GM18526 (cell line): ENCODE data around the gene PPP1R12C.

Source experiments
- POLR2A ChIP-seq: IDR thresholded peaks from 3 replicates; pipeline ENCODE4 v1.6.1; 2011; ENCODE audit not compliant: insufficient read length; ENCODE audit errors: extremely low read depth

The PPP1R12C gene

GRCh38 chr19:55116859-55117662, at the start of gene PPP1R12C:
TSS of gene PPP1R12C (minus strand) at chr19:55117637. CDS start at chr19:55117543, 94 bp downstream.
- TF ChIP-seq POLR2A = no peak

DNA sequence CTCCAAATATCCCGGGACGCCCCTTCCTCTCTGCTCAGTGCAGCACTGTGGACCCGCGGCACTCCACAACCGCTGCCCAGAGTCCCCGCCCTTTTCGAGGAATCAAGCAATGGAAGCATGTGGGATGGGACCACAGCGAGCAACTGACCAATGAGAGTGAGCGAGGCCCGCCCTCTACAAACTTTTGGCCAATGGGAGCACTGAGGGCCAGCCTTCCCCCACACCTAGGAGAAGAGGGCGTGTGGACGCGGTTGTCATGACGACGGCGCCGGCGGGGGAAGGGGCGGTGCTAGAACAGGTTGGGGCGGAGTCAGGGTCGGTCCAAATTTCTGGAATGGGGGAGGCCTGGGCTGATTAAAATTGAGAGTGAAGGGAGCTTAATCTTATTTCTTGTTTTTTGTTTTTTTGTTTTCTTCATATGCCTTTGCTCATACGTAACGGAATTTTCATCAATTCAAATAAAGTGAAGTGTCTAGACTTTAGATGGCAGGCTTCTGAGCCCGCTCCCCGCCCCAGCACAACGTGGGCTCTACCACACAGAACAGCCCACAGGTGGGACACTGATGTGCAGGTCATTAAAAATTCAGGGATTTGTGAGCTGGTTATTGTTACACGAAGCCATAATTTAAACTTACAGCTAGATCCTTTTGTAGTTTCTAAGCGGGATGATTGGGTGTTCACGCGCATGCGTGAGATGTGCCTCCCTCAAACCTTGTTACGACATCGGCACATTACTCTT, 49.3 kb upstream of the PPP1R12C start, which contains the start of gene DNAAF3:
TSS of gene DNAAF3 (minus strand) at position 84 of the 739 bp plus-strand sequence. CDS start 200 bp downstream, outside the sequence.
- no peak for TF ChIP-seq POLR2A

DNA sequence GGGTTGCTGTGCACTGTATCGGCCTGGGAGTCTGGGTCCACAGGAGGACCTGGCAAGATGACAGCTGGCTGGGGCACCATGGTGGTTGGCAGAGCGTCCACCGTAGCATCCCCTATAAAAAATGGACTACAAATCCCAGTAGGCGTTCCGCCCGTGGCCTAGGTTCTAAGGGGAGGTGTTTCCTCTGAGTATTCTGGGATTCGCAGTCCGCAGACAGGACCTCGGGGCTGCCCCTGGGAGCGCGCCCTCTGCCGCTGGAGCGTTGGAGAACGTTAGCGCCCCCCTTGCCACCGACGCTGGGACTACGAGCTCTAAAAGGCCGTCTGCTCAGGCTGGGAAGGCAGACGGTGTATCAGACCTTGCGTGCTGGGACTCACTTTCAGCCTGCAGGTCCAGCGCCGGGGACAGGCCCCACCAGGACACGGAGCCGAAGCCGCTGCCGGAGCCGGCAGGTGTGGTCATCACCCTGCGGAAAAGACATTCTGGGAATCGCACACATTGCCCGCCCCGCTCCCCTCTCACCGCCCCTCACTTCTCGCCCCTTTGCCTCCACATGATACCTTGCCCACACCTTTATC, 48.6 kb upstream of the PPP1R12C start:
- no peak for TF ChIP-seq POLR2A

DNA sequence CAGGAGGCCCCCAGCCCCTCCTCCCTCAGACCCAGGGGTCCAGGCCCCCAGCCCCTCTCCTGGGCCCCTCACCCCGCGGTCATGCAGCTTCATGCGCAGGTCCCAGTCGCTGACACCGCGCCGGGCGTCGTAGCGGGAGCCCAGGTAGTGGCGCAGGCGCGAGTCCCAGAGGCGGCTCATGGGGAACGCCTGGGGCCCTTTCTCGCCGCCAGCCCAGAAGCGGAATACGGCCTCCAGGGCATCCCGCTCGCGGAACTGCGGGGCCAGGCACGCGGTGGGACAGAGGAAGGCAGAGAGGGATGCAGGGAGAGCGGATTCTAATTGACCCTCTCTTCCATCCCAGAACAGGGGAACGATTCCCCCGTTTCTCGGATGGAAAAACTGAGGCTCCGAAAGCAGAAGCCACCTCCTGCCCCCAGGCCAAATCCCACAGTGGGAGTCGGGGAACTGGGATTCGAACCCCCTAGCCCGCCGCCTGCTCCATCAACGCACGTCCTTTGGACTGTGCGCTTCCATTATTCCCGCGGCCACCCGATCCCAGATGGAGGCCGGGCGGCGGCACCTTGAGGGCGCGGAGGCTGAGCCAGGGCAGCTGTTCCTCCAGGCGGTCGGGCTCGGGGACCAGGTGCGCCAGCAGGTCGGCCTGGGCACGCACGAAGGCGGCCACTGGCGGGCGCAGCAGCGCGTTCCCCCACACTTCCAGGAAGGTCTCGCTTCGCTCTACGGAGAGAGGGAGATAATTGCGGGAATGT, 44.3 kb upstream of the PPP1R12C start:
- TF ChIP-seq POLR2A = no peak

- TF ChIP-seq POLR2A = no peak
Measured at GRCh38 chr19:55160986-55161365, 43.5 kb upstream of the PPP1R12C start.

DNA sequence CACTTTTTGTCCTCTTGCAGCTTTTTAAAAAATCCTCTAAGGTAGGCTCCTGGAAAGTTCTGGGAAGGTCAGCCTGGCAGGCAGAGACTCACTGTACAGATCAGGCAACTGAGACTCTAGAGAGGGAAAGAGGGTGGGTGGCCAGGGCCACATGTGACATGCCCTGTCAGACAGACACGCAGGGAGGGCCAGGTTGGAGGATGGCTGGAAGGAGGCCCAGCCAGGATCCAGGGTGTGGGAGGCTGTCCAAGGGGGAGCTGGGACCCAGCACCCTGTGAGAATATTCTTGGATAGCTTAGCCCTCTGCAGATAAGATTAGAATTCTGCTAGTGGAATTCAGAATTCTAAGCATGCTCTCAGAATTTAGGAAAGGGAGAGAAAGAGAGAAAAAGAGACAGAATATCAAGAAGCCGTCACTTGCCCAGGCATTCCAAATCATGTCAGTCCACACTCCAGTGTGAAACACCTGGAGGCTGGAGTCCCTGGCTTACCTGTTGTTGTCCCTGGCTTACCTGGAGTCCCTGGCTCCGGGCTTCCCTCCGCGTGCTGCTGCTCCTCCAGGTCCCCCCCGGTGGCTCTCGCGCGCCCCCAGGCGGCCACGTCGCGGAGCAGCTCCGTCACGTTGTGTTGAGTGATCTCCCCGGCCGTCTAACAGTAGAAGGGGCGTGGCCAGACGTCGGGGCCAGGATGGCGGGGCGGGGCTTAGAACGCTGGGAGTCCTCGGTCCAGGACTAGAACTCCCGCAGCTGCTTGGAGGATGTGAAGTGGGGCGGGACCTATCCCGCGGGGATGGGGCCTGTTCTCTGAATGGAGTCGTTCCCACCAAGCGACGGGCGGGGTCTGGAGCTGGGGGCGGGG, 42.9 kb upstream of the PPP1R12C start:
- no peak for TF ChIP-seq POLR2A

GRCh38 chr19:55158848-55159749, 41.7 kb upstream of the PPP1R12C start:
- no peak for TF ChIP-seq POLR2A

- no peak for TF ChIP-seq POLR2A
Measured at GRCh38 chr19:55158423-55158822, 41.0 kb upstream of the PPP1R12C start.

DNA sequence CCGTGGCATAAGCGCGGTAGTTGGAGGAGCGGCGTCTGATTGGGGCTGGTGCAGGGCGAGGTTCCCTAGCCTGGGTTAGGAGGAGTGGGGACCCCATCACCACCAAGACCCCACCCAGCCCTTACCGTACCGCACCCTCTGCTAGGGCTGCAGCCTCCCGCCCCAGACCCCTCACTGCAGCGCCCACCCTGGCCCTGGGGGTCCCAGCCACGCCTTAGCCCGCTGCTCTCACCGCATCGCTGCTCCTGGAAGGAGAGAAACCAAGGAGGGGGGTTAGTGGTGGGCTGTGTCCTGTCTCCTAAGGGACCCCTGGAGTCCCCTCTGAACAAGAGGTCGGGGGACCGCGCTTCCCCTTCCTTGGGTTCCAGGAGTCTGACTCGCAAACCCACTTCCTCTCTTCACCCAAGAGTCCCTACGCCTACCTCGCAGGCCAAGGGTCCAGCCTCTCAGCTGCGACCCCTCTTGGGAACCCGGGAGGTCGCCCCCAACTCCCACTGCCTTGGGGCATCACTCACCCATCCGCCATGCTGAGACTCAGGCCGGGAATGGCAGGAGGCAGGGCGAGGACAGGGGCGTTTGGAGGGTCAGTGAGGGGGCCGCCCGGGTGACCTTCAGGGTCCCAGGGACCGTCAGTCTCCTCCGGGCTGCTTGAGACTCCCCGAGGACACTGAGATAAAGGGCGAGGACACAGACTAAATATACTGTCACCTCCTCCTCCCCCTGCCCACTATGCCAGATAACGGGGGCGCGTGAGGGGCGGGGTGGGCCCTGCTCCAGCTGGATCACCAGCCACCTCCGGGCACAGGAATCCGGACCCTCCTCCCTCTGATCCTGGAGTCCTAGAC, 39.8 kb upstream of the PPP1R12C start, which contains the start of gene TNNI3:
TSS of gene TNNI3 (minus strand) at position 669 of the 845 bp plus-strand sequence. CDS start at position 526, 143 bp downstream.
- no peak for TF ChIP-seq POLR2A

GRCh38 chr19:55156202-55157063, 39.0 kb upstream of the PPP1R12C start:
- TF ChIP-seq POLR2A = no peak

GRCh38 chr19:55153652-55154264, 36.3 kb upstream of the PPP1R12C start:
- no peak for TF ChIP-seq POLR2A

DNA sequence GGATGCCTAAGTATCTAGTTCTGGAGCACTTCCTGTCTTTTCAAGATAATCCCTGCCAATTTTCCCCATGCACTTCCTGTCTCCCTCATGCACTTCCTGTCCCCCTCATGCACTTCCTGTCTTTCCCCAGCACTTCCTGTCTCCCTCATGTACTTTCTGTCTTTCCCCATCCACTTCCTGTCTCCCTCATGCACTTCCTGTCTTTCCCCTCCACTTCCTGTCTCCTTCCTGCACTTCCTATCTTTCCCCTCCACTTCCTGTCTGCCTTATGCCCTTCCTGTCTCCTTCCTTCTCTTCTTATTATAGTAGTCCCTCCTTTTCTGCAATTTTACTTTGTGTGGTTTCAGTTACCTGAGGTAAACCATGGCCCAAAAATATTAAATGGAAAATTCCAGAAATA, 34.6 kb upstream of the PPP1R12C start:
- no peak for TF ChIP-seq POLR2A
